Testis (tissue), 2 donors: Measurements from ENCODE around the gene LHX2.

ENCODE experiments used
- POLR2A ChIP-seq: fragments of 450-650 bp; IDR thresholded peaks from one replicate; pipeline ENCODE4 v1.6.1; 2017; ENCODE audit warnings: antibody characterized with exemption, mild to moderate bottlenecking, moderate library complexity
- TF ChIP-seq, protein P1 (sequence below), 3 experiments: fragments of 450-650 bp in 2 of 3; fragments of 200-600 bp in 1 of 3; sonication (generic) in 1 of 3; IDR thresholded peaks; one replicate each; pipeline ENCODE4 v1.5.1; 2016 to 2019; ENCODE audit warnings: antibody characterized with exemption in 3 of 3, mild to moderate bottlenecking in 2 of 3, moderate library complexity in 1 of 3

DNA sequence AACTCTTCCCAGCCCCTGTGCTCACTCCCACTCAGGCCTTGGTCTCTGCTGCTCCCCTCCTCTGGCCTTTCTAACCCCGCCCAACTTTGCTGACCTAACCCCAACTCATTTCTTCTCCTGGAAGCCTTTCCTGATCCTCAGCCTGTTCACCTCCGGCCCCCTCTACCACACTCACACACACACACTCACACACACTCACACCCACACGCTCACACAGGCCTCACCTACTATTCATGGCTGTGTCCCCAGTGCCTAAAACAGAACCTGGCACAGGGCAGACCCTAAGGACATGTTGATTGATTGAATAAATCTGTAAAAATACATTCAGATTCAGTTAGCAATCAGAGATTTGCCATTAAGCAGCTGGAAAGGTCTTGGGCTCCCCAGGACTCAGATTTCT, 28.5 kb upstream of the LHX2 start:
- TF ChIP-seq POLR2A, result no peak
- TF ChIP-seq, protein P1, sequence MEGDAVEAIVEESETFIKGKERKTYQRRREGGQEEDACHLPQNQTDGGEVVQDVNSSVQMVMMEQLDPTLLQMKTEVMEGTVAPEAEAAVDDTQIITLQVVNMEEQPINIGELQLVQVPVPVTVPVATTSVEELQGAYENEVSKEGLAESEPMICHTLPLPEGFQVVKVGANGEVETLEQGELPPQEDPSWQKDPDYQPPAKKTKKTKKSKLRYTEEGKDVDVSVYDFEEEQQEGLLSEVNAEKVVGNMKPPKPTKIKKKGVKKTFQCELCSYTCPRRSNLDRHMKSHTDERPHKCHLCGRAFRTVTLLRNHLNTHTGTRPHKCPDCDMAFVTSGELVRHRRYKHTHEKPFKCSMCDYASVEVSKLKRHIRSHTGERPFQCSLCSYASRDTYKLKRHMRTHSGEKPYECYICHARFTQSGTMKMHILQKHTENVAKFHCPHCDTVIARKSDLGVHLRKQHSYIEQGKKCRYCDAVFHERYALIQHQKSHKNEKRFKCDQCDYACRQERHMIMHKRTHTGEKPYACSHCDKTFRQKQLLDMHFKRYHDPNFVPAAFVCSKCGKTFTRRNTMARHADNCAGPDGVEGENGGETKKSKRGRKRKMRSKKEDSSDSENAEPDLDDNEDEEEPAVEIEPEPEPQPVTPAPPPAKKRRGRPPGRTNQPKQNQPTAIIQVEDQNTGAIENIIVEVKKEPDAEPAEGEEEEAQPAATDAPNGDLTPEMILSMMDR (IDR thresholded peaks at IDR 0.05), result no peak
